ENCODE results near the gene DNAH1. TPM values are rescaled to one million over a fixed set of nuclear protein-coding genes. Genes with fewer than 3 reads are reported as not detected.

The DNAH1 gene
- total RNA-seq, 1 donor from 2014 or later, result 27.1 TPM

- intact Hi-C loops (cut with micrococcal nuclease), result no loop called here
Observed at GRCh38 chr3:52306978-52307377, 9.1 kb upstream of the DNAH1 start.

DNA sequence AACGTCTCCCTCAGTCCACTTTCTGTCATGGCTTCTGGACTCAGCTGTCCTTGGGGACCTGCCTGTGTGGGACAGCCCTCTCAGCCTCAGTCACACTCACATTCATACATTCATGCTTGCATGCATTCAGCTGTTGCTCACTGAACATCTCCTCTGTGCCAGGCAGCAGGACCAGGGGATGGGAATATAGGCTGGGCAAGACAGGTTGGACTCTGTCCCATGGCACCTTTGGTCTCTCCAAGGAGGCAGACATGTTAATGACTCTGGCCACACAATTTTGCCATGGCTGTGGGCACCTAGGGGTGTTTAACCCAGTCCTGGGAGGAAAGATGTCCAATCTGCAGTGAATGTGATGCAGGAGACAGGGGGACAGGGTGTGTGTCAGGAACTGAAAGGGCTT, 7.8 kb upstream of the DNAH1 start:
- intact Hi-C loops (cut with micrococcal nuclease), result no loop called here

DNA sequence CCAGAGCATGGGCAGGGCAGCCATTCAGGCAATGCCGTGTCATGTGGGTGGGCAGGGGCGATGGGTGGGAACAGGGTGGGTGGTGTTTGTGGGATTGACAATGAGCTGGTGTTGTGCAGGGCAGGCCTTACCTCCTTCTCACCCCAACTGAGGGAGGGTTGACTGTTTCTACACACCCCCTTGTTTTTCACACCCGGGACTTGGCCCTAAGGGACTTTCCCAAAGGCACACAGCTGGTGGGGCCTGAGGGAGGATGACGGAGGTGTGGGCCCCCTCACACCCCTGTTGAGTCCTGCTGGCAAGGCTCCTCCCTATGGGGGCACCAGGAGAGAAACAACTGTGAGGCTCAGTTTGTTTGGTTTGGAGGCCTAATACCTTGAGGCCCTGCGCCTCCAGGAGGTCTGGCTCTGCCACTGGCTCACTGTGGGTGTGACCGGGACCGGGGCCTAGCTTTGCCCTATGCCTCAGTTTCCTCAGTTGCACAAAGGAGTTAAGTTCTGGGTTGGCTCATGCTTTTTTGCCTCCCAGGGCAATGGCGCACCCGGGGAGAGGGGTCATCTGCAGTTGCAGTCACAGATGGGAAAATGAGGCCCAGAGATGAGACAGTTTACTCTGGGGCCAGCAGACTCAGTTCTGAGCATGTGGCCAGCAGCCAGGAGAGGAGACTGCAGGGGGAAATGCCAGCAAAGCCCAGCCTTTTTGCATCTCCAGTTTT, 5.1 kb upstream of the DNAH1 start:
- intact Hi-C loops (cut with micrococcal nuclease), result no loop called here

- intact Hi-C loops (cut with micrococcal nuclease), result no loop called here
Observed at GRCh38 chr3:52311576-52312119, 4.5 kb upstream of the DNAH1 start.

- intact Hi-C loops (cut with micrococcal nuclease), result no loop called here
Observed at GRCh38 chr3:52313188-52313773, 2.8 kb upstream of the DNAH1 start.

GRCh38 chr3:52313774-52314188, 2.3 kb upstream of the DNAH1 start:
- intact Hi-C loops (cut with micrococcal nuclease), result no loop called here

- intact Hi-C loops (cut with micrococcal nuclease), result no loop called here
Observed at GRCh38 chr3:52314489-52314888, 1.6 kb upstream of the DNAH1 start.

- intact Hi-C loops (cut with micrococcal nuclease), result no loop called here
Observed at GRCh38 chr3:52315006-52315405, 1.1 kb upstream of the DNAH1 start.

DNA sequence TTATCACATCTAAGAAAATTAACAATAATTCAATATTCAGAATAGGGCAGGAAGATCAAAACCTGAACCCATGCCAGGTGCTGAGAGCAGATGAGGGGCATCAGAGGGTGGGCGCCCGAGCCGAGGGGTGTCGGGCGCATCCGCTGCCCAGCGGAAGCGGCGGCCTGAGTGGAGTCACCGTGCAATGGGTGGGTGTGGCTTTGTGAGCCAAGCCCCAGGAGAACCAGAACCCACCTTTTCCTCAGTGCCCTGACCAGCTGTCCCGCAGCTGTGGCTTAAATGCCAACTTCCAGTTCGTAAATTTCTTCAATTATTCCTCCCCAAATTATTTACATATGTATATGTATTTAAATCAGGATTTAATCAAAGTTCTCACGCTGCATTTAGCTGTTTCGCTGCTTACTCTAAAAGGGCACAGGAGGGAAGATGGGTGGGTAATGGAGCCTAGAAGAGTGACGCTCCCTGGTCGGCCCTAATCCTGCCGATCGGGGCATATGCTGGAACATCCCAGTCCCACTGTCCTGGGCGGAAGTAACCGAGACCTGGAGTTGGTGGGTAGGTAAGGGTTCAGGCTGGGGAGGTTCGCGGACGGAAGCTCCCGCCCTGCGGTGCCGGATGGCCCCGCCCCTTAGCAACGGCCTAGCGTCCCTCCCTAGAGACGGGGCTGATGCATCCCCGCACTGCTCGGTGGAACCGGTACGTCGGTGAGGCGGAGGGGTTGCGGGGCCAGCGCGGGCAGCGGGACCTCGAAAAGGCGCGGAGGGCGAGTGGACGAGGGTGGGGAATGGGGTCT, 1.3 kb downstream of the DNAH1 start:
- intact Hi-C loops (cut with micrococcal nuclease), result loop anchor here (1.0 to 2.0 kb wide), 3 partner anchors 21 to 78 kb away; partner anchors contain the start of gene TWF2

GRCh38 chr3:52318186-52318816, 2.2 kb downstream of the DNAH1 start:
- intact Hi-C loops (cut with micrococcal nuclease), result no loop called here

DNA sequence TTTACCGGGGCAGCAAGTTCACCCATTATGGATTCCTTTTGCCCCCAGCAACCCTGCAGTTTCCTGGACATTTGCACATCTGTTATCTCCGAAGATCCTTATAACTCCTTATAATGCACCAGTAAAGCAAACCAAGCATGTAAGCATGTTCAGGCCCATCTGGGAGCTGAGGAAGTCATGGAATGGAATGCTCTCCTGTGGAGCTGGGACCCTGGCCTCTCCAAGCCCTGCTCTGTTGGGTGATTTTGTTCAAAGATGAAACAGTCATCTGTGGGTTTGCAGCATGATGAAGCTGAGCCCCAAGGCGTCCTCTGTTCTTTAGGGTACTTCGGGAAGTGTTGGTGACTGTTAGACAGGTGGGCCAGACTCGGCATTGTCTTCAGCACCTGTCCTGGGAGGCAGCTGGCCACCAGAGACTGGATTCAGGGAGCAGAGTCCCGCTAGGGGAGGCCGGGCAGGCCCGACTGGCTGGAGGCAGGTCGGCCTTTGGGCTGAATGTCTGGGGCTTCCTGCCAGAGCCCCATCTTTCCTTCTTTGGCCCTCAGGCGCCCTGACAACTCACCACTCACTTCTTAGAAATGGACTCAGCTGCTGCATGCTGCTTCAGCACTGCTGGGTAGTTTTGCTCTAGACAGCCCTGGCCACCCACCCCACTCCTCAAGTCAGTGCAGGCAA, 3.9 kb downstream of the DNAH1 start:
- intact Hi-C loops (cut with micrococcal nuclease), result no loop called here

GRCh38 chr3:52321481-52321880, 5.4 kb downstream of the DNAH1 start:
- intact Hi-C loops (cut with micrococcal nuclease), result no loop called here

GRCh38 chr3:52322466-52322865, 6.3 kb downstream of the DNAH1 start:
- intact Hi-C loops (cut with micrococcal nuclease), result no loop called here

DNA sequence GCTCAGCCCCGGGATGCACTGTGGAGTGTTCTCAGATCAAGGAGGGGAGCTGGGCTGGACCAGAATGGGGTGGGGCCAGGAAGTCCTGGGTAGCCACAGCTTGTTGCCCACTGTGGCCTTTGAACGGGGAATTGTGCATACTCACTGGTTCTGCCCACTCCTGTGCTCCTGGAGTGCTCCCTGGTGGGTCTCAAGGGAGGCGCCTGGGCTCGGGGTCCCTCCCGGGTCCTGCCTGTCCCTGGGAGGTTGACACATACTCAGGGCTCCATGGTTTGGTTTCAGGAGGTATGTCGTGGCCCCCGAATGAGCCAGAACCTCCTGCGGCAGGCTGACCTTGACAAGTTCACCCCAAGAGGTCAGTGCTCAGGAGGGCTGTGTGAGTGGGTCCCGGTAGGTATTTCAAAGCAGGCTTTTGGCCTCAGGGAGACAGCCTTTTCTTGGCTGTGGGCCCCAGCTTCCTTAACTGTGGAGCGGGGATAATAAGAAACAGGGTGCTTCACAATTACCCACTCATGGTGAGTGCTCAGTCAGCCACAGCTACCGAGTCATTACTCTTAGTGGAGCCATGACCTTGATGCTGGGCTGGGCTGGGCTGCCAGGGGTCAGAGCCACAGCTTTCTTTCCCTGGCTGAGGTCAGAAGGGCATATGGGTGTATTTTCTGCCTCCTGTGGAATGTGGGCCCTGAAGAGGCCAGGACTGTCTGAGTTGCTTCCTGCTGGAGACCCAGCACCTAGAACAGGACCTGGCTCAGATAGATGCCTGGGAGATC, 7.6 kb downstream of the DNAH1 start:
- intact Hi-C loops (cut with micrococcal nuclease), result no loop called here

DNA sequence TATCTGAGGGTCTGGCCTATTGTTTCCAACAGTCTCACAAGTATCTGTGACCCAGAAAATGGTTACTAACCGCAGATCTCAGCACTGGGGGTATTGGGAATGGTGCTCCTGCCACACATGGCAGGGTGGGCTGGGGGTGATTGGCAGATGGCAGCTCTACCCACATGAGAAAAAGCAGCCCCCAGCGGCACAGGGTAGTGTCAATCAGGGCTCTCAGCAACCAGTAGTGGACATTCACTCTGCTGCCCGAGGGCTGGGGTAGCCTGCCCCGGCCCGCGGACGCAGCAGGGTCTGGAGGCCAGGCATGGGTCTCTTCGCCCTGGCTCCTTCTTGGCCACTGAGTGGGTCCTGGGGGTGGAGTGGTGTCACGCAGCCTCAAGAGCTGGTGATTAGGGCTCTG, 8.6 kb downstream of the DNAH1 start:
- intact Hi-C loops (cut with micrococcal nuclease), result no loop called here

GRCh38 chr3:52325686-52326085, 9.6 kb downstream of the DNAH1 start:
- intact Hi-C loops (cut with micrococcal nuclease), result no loop called here

- intact Hi-C loops (cut with micrococcal nuclease), result no loop called here
Observed at GRCh38 chr3:52326976-52327375, 10.9 kb downstream of the DNAH1 start.

DNA sequence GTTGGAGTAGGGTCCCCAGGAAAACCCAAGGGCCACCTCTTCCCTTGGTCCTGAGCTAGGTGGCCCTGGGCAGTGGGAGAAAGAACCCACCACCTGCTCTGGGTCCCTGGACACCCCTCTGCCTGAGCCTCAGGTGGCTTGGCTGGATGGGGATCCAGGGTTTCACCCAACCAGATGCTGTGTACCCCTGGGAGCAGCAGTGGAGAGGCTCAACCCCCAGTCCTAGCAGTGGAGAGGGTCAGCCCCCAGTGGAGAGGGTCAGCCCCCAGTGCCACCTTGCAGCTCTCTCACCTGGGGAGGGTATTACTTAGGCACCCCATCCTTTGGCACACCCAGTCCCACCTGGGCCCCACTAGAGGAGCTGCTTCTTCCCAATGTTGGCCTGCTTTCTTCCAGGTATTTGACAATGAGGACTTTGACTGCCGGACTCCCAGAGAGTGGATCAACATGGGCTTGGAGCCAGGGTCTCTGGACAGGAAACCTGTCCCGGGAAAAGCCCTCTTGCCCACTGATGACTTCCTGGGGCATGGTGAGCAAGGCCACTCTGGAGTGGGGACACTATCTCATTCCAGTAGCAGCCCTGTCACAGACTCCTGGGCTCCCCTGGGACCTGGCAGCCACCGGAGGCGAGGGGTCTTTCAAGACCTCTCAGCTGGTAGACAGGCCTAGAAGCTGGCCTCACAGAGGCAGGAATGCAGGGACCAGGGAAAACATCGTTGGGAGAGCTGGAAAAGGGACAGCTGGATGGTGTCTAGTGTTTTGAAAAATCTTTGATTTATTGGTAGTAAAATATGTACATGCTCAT, 11.6 kb downstream of the DNAH1 start:
- intact Hi-C loops (cut with micrococcal nuclease), result no loop called here

DNA sequence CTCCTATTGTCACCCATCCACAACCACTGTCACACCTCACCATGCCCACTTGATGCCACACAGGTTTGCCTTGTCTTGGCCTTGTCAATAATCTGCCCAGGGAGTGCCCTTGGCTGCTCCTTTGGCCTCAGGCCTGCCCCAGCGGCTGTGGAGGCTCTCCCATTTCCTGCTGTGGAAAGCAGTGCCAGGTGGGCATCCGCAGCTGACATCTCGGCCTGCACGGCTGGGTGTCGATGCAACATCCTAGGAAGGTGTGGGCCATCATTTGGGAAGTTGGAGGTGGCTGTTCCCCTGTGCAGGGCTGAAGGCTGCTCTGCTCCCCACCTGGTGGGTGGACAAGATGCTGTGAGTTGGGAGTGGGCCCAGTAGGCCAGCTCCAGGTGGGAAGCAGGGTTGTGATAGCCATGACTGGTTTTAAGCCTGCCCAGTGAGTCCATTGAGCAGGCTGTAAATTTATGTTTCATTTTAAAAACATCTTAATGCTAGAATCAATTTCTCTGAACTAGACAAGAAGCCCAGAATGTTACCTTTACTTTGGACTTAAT, 12.5 kb downstream of the DNAH1 start:
- intact Hi-C loops (cut with micrococcal nuclease), result no loop called here
